Stomach (tissue), 9 donors: ENCODE data around the gene VILL. TPM values are rescaled to one million over a fixed set of nuclear protein-coding genes. Genes with fewer than 3 reads are reported as not detected.

Experiments
- DNase-seq, 2 donors: peaks; one replicate each; pipeline versions ENCODE4 v3.0.0 to v3.0.0-alpha.2; 2013 to 2019
- H3K27ac ChIP-seq, 5 donors: fragments of 200-600 bp in 4 of 5; sonication (generic) in 4 of 5; one replicate each; pipeline ENCODE4 v1.5.1; 2013 to 2019; ENCODE audit warnings: mild to moderate bottlenecking in 1 of 5, moderate library complexity in 1 of 5
- H3K27me3 ChIP-seq, 3 donors: fragments of 200-600 bp; sonication (generic); one replicate each; pipeline ENCODE4 v1.5.1; 2017 to 2019; ENCODE audit warnings: mixed run types in 1 of 3
- H3K36me3 ChIP-seq, 4 donors: fragments of 200-600 bp; sonication (generic); 1 replicate in 3 of 4; 2 replicates in 1 of 4; pipeline ENCODE4 v1.5.1; 2016 to 2019
- H3K4me1 ChIP-seq, 4 donors: fragments of 200-600 bp; sonication (generic); one replicate each; pipeline ENCODE4 v1.5.1; 2016 to 2019
- H3K4me3 ChIP-seq, 4 donors: fragments of 200-600 bp; sonication (generic) in 3 of 4; one replicate each; pipeline ENCODE4 v1.5.1; 2016 to 2019; ENCODE audit warnings: mild to moderate bottlenecking in 1 of 4
- H3K9me3 ChIP-seq, 4 donors: fragments of 200-600 bp; sonication (generic); one replicate each; pipeline ENCODE4 v1.5.1; 2016 to 2019
- EP300 ChIP-seq: sonication (generic); formaldehyde crosslinking; IDR thresholded peaks from one replicate; pipeline ENCODE4 v1.6.1; 2017; ENCODE audit warnings: antibody characterized with exemption
- POLR2A ChIP-seq, 4 donors: fragments of 450-650 bp; IDR thresholded peaks; one replicate each; pipeline ENCODE4 v1.6.1; 2016; ENCODE audit warnings: antibody characterized with exemption in 4 of 4, control low read depth in 2 of 4, mild to moderate bottlenecking in 1 of 4, moderate library complexity in 1 of 4
- POLR2AphosphoS5 ChIP-seq, 3 donors: sonication (generic); formaldehyde crosslinking; IDR thresholded peaks; one replicate each; pipeline ENCODE4 v1.6.1; 2016; ENCODE audit warnings: antibody characterized with exemption in 3 of 3
- WGBS, 5 donors: extraction: QIAGEN DNeasy Blood & Tissue Kit in 3 of 5; methylation state at CpG; one replicate each; pipeline versions ENCODE4 v1.1.5 to v1.1.7; 2013 to 2018; 5-methylcytosine and 5-hydroxymethylcytosine counted together
- intact Hi-C: fragments of 100-400 bp; cut with DNase I; formaldehyde crosslinking; loops from one replicate; pipeline ENCODE4 v1.15.1; 2023; ENCODE audit warnings: low total_unique reads
- polyA plus RNA-seq, 3 donors: library from polyadenylated mRNA; stranded (reverse); fragments of 200-250 nt; gene quantifications; one replicate each; pipeline ENCODE4 v1.2.3, GENCODE V29; 2013
- total RNA-seq, 5 donors: library from RNA; depleted of rRNA; stranded (reverse); fragments of >200 nt; gene quantifications; one replicate each; pipeline versions ENCODE4 v1.1.0 to v1.2.3, GENCODE V29; 2014 to 2016
- TF ChIP-seq, protein P1 (sequence below), 7 experiments: fragments of 450-650 bp in 4 of 7; fragments of 200-600 bp in 3 of 7; sonication (generic) in 3 of 7; IDR thresholded peaks; one replicate each; pipeline ENCODE4 v1.5.1; 2016 to 2019; ENCODE audit warnings: antibody characterized with exemption in 7 of 7, control low read depth in 2 of 7, mild to moderate bottlenecking in 1 of 7
- donor health status: healthy with polysubstance abuse.
- donor health status: Bipolar disorder and iron deficiency.
- donor health status: healthy.

Gene VILL
- total and polyA plus RNA-seq, 8 donors = 24.1 to 202 (median 84.2) TPM

GRCh38 chr3:38028621-38029361 lies 38.2 kb downstream of the VILL start:
- DNase-seq = peak in 1 of 2 donors; percentile 73
- Histone ChIP-seq H3K36me3 (no peaks in the 10 kb centered on the region), H3K4me3 (peak overlapping the region; percentile 57 to 68 (median 66)), H3K27me3 (peaks cover 0 to 23% (median 0%) of the 10 kb centered on the region in 3 donors), H3K9me3 (no peaks in the 10 kb centered on the region), H3K4me1 (peaks cover 33 to 62% (median 49%) of the 10 kb centered on the region in 4 donors), H3K27ac (peak overlapping the region; percentile 18 to 91 (median 80))
- no peak for TF ChIP-seq POLR2A (IDR thresholded peaks at IDR 0.05)
- TF ChIP-seq POLR2AphosphoS5 (IDR thresholded peaks at IDR 0.05) = no peak
- no peak for TF ChIP-seq EP300
- TF ChIP-seq, protein P1, sequence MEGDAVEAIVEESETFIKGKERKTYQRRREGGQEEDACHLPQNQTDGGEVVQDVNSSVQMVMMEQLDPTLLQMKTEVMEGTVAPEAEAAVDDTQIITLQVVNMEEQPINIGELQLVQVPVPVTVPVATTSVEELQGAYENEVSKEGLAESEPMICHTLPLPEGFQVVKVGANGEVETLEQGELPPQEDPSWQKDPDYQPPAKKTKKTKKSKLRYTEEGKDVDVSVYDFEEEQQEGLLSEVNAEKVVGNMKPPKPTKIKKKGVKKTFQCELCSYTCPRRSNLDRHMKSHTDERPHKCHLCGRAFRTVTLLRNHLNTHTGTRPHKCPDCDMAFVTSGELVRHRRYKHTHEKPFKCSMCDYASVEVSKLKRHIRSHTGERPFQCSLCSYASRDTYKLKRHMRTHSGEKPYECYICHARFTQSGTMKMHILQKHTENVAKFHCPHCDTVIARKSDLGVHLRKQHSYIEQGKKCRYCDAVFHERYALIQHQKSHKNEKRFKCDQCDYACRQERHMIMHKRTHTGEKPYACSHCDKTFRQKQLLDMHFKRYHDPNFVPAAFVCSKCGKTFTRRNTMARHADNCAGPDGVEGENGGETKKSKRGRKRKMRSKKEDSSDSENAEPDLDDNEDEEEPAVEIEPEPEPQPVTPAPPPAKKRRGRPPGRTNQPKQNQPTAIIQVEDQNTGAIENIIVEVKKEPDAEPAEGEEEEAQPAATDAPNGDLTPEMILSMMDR (IDR thresholded peaks at IDR 0.05) = no peak
- intact Hi-C loops = no loop called here
- WGBS, 5 donors = 19 to 33% (median 26%) methylated on average over 16 to 45 of the region's 45 CpGs

DNA sequence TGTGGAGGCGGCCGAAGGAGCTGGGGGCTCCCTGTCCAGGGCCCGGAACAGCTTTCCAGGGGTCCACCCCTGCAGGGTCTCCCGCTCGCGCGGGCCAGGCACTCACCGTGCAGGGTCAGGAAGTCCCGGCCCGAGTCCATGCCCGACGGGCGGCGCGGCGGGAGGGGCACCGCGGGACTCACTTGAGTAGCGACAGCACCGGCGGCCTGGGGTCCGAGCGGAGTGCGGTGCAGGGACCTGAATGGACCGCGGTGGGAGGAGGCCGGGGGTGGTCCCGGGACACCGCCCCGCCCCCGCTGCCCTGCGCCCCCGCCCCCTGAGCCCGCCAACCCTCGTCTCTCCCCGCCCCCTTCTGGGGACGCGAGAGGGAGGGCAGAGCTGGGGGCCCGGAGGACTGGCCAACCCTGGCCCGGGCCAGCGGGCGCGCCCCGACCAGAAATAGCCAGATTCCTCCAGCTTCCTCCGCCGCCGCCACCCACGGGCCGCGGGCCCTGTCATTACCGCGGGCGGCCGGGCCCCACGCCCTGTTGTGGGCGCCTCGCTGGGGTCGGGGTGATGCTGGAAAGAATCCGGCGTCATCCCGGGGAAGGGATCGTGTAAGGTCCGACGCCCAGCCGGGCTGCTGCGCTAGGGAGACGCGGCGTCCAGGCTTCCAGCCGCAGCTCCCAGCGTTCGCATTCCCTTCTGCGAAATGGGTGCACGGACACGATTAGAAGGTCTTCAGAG lies 39.0 kb downstream of the VILL start, which contains the start of gene PLCD1:
Gene PLCD1 (minus strand): TSS at position 243 of the 726 bp plus-strand sequence. CDS start 103 bp downstream, at position 140.
- intact Hi-C loops = loop anchor here (10.0 kb wide), 1 partner anchor 115 kb away; no protein-coding TSS in a partner anchor
- TF ChIP-seq EP300 (peak; percentile 6), POLR2AphosphoS5 (IDR thresholded peaks at IDR 0.05) (peak; percentile 6 to 25 (median 14)), POLR2A (IDR thresholded peaks at IDR 0.05) (no peak)
- TF ChIP-seq, protein P1 (IDR thresholded peaks at IDR 0.05) = peak in 1 of 7 experiments; percentile 11
- Histone ChIP-seq H3K27me3 (peaks cover 0 to 23% (median 0%) of the 10 kb centered on the region in 3 donors), H3K27ac (peak within 1 kb of the TSS; percentile 48 to 91 (median 80)), H3K4me3 (peak within 1 kb of the TSS; percentile 57 to 68 (median 66)), H3K9me3 (no peaks in the 10 kb centered on the region), H3K4me1 (peaks cover 29 to 56% (median 44%) of the 10 kb centered on the region in 4 donors), H3K36me3 (no peaks in the 10 kb centered on the region)
- peak; percentile 71 to 94 for DNase-seq
- WGBS, 5 donors = 1 to 10% (median 2%) methylated on average over 18 to 75 of the region's 75 CpGs

DNA sequence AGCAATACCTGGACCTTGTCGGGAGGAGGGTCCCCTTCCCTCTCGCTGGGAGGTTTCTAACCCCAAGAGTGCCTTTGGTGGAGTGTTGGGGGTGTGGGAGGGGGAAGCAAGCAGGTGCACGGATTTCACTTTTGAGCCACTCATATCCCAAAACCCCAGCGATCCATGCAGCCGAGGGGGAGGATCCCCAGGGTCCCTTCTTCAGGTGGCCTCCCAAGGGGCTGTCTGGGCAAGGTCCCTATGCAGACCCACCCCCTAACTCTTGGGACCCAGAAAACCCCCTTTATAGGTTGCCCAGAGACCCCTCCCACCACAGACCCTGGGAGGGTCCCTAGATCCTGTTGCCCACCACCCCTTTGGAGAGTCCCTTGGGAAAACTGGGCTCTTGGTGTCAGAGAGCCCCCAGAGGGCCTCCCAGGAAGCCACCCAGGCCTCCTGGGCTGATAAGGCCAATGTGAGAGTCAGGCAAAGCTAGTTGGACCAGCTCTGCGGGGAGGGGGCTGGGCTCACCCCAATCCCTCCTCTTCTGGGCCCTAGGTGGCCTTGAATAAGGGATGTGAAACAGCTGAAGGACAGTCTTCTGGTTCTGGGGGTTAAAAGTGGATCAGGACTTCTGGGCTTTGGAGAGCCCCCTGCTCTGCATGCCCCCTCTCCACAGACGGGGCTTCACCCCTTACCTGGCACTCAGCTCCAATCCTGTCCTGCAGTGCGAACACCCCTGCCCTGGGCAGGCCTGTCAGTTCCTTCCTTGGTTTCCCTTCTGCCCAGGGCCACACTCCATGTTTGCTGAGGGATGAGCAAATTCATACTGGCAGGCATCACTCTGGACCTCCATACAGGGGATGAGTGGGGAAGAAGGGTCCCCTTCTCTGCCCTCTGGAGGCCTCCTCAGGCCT lies 39.8 kb downstream of the VILL start:
- Histone ChIP-seq H3K27me3 (peaks cover 0 to 23% (median 0%) of the 10 kb centered on the region in 3 donors), H3K4me1 (peaks cover 26 to 54% (median 41%) of the 10 kb centered on the region in 4 donors), H3K4me3 (peak overlapping the region; percentile 57 to 68 (median 66)), H3K9me3 (no peaks in the 10 kb centered on the region), H3K36me3 (no peaks in the 10 kb centered on the region), H3K27ac (peak overlapping the region; percentile 48 to 91 (median 80))
- intact Hi-C loops = loop anchor here (10.0 kb wide), 1 partner anchor 114 kb away; no protein-coding TSS in a partner anchor
- 28 to 48% (median 38%) methylated on average over 5 to 8 of the region's 8 CpGs for WGBS, 5 donors
- TF ChIP-seq POLR2AphosphoS5 (IDR thresholded peaks at IDR 0.05) = no peak
- TF ChIP-seq, protein P1 (IDR thresholded peaks at IDR 0.05) = no peak
- TF ChIP-seq EP300 = no peak
- TF ChIP-seq POLR2A (IDR thresholded peaks at IDR 0.05) = no peak
- peak in 1 of 2 donors; percentile 89 for DNase-seq
